Measurements from ENCODE around the gene SLC13A2.

SLC13A2 gene

GRCh38 chr17:28492352-28493310 lies 19.2 kb downstream of the SLC13A2 start:
- no peak for DNase-seq (ENCODE audit: low spot score)

GRCh38 chr17:28493460-28493859 lies 20.0 kb downstream of the SLC13A2 start:
- peak; percentile 74 for DNase-seq (ENCODE audit: low spot score)

GRCh38 chr17:28494445-28495188 lies 21.2 kb downstream of the SLC13A2 start:
- peak; percentile 94 for DNase-seq (ENCODE audit: low spot score)

- no peak for DNase-seq (ENCODE audit: low spot score)
These were observed 22.2 kb downstream of the SLC13A2 start for GRCh38 chr17:28495635-28496034.

- no peak for DNase-seq (ENCODE audit: low spot score)
These were observed 24.5 kb downstream of the SLC13A2 start for GRCh38 chr17:28497931-28498330.

DNA sequence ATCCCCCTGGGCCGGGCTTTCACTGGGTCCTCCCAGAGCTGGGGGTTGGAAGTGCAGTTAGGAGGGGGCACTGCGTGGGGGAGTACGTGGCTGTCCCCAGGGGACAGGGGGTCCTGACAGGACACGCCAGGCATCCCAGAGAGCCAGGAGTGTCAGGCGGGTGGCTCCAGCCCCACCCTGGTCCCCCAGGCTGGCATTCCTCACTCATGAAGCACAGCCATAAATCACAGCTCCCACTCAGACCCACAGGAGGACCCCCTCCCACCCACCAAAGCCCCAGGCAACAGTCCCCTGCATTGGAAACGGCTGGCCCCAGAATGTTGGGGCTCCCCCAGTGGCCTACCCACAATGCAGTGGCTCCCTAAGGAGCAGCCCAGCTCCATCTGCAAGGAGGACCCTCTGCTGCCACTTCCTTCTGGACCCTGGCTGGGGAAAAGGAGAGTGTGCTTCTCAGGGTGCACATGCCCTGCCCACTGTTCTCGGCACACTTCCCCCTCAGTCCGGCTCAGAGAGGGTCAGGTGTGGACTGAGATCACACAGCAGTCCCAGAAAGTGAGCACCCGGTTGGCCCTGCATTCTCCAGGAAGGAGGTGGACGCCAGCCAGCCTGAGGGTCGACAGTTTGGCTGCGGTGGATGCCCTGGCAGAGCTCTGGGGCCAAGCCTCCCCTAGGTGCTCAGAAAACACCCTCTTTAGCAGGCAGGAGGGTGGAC lies 25.4 kb downstream of the SLC13A2 start:
- DNase-seq (ENCODE audit: low spot score), result no peak

DNA sequence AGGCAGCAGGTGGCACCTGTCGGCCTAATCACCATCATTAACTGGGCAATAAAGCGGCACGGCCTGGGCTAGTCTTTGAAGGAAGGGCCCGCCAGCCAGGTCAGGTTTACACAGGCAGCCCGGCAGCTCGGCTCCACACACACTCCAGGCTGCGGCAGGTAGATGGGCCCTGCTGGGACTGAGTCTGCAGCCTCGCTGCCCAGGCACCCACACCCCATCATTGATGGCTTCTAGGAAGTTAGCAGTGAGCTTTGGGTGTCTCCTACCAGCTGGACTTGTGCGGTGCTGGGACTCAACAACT lies 25.9 kb downstream of the SLC13A2 start:
- no peak for DNase-seq (ENCODE audit: low spot score)

GRCh38 chr17:28499684-28500357 lies 26.4 kb downstream of the SLC13A2 start:
- no peak for DNase-seq (ENCODE audit: low spot score)

- no peak for DNase-seq (ENCODE audit: low spot score)
These were observed 27.4 kb downstream of the SLC13A2 start for GRCh38 chr17:28500712-28501379.

DNA sequence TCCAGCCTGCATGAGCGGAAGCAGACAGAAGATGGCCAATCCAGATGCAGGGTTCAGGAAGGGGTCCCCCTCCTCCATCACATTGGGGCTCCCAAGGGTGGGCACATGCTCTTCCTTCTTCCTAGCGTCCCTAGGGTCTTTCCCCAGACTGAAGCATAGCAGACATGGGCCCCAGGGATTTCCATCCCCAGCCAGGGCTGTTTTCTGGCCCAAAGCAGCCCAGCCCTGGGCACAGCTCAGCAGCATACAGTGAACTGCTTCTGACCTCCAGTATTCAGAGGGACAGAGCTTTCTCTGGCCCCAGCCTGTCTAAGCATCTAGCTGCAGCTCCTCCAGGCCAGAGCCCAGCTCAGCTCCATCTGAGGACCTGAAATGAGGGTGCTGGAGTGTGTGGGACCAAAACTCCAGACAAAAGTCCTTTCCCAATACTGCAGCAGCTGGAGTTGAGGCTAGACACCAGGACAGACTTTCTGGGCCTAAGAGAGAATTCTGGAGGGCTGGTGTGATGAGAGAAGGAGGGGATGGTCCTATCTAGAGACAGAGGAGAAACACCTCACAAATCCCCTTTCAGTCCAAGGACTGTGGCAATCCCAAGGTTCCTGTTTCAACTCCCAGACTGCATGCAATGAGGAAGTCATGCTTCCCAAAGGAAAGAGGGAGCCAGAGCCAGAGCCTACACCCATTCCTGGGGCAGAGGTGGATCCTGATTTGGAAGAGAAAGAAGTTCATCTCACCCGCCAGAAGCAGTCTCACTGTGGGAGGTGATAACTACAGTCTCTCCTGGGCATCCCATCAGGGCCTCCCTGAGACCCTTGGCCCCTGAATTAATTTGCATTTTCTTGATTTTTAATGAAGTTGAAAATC lies 28.2 kb downstream of the SLC13A2 start:
- DNase-seq (ENCODE audit: low spot score), result no peak

DNA sequence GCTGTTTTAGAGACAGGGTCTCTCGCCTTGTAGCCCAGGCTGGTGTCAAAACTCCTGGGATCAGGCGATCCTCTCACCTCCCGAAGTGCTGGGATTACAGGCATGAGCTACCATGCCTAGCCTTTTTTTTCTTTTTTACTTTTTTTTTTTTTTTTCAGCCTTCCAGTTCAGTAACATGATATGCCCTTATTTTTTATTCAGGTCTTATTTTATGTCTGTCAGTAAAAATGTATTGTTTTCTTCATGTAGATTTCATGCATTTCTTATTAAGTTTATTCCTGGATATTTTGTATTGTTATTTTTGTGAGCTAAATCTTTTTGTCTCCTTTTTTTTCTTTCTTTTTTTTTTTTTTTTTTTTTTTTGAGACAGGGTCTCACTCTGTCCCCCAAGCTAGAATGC lies 30.0 kb downstream of the SLC13A2 start:
- no peak for DNase-seq (ENCODE audit: low spot score)

- no peak for DNase-seq (ENCODE audit: low spot score)
These were observed 32.7 kb downstream of the SLC13A2 start, which contains the start of gene FOXN1 for GRCh38 chr17:28505986-28506665. FOXN1 (plus strand) TSS chr17:28506348; CDS start chr17:28523970, 17,622 bp downstream.

DNA sequence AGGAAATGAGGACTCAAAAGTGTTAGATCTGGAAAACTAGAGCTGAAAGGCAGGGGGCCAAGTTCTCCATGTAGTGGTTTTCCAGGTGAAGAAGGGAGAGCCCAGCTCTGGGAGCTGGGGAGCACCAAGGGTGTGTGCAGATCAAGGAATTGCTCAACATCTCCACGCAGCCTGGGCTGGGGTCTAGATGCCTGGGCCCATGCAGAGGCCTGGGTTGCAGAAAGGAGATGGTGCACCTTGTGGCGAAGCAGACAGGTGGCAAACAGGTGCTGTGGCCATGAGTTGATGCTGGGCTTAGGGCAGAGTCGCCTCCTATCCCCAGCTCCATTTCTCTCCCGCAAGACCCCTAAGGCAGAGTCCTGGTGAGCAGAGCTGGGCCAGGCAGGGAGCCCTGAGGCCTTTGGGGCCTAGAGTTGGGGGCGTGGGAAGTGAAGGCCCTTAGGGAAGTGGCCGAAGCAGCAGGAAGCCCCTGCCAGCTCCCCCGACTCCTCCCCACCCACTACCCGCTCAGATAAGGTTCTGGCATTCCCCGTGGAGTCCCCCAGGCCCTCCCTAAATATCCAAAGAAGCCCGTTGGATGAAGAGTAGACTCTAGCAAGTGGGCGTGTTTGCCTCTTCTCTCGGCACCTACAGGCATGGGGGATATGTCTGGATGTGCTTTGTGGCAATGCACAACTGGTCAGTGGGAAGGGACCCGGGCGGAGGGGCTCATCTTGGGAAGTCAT lies 33.5 kb downstream of the SLC13A2 start:
- DNase-seq (ENCODE audit: low spot score), result no peak

DNA sequence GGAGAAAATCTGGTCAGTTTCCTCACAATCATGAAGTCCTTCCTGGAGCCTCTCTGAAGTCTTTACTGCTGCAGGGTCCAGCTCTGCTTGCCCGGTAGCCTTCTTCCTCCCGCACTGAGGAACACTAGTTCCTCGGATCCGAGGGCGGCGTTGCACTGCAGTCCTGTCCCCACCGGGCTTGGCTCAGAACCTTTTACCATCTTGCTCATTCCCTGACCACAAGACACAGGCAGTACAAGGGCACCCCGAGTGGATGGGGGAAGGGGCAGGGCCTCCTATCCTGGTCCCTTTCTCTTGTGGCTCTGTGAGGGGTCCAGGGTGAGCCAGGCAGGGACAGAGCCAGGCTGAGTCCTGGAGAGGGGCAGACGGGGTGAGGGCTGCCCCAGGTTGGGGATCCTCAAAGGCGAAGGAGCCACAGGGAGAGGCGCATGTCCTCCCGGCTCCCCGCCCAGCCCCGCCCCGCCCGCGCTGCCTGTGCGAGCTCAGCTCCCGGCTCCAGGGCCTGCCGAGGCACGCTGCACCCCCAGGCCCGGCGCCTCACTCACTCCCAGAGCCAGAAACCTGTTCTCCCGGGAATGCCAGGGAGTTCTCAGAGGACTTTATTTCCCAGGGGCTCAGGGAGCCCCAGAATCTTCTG lies 34.2 kb downstream of the SLC13A2 start:
- no peak for DNase-seq (ENCODE audit: low spot score)

DNA sequence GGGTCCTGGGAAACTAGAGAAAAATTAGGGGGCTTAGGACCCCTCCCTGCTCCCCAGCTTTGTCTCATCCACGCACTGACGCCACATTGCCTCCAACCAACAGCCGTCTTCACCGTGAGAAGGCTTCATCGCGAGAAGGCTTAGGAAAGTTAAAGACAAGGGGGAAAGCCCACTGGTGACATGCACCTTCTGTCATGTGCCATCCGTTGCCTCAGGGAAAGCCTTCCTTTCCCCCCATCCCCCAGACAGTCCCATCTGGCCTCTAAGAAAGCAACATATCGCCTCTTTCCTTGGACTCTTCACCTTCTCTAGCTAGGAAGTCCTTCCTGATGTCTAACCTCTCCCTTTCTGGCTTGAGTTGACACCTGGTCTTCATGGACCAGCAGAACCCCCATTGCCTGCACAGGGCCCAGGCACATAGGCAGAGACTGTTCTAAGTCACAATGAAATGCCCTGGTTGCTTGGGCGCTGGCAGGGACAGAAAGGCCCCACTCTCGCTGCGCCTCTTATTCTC lies 34.8 kb downstream of the SLC13A2 start:
- no peak for DNase-seq (ENCODE audit: low spot score)

DNA sequence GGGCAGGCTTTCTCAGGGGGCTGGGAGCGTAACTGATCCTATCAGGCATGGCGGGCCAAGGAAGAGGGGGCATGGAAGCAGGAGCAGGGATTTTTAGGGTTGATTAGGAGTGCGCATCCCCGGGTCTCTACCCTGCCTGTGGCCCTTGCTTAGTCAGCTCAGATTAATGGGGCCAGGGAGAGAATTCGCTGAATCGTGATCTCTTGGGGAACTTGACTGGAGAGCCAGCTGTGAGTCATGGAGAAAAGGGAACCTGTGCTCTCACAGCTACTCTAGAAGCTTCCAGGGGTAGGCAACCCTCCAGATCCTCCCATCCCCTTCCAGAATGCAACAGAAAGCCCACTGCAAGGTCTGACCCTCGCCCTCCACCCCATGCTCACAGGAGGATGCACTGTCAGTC lies 36.3 kb downstream of the SLC13A2 start:
- DNase-seq (ENCODE audit: low spot score), result no peak

DNA sequence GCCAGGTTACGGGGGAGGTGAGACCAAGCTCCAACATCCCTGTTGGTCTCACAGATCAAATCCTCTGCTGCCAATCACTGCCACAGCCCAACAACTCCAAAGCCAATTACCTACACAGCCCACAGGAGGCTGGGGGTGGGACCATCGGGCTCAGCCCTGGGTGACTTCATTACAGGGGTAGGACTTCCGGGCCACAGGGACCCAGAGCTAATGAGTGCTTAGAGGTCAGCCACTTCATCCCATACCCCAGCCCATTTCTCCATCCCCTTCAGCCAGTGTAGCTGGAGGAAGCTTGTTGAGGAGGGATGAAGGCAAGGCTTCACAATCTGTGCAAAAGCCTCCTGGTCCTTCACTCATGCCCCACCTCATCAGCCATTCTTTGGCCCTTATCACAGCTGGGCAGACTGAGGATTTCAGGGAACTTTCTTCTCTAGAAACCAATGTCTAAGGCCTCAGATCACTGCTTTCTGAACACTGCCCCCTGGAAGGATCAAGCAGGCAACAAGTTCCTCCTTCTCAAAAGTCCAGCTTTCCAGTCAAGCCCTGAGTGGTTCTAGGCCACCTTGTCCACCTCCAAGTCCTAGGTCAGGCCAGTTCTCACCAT lies 38.5 kb downstream of the SLC13A2 start:
- no peak for DNase-seq (ENCODE audit: low spot score)

DNA sequence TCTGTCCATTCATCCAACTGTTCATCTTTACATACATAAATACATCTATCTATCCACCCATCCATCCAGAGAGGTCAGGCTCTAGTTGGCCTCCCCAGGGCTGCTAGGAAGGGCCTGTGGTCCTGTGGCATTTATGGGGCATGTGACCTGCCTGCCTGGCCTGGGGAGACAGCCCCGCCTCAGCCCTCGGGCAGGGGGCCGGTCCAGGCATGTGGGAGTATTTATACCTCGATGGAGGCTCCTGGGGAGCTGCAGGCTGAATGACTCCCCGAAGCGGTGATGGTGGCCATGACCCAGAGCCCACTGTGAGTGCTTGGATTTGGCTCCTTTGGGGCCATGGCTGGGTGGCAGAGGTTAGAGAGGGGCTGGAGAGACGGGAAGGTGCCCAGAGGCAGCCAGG lies 40.0 kb downstream of the SLC13A2 start:
- DNase-seq (ENCODE audit: low spot score), result no peak
